GM21717 (cell line): ENCODE results near the gene NPFF.
A peak's percentile ranks its signal among the peaks of the same experiment; 100 is the strongest.
"Not testable (repeated sequence)": the region's sequence is repeated elsewhere in the genome, so short reads cannot be mapped to it uniquely, and the experiment has no call there.

ENCODE experiments used
- ATAC-seq: cut with Tn5 transposase; IDR thresholded peaks from one replicate; pipeline ENCODE4 v1.9.1; 2021; ENCODE audit warnings: mild to moderate bottlenecking, moderate library complexity; ENCODE audit not compliant: unreplicated experiment

The NPFF gene

GRCh38 chr12:53496752-53497032 is 10.6 kb downstream of the NPFF start:
- ATAC-seq, result no peak

DNA sequence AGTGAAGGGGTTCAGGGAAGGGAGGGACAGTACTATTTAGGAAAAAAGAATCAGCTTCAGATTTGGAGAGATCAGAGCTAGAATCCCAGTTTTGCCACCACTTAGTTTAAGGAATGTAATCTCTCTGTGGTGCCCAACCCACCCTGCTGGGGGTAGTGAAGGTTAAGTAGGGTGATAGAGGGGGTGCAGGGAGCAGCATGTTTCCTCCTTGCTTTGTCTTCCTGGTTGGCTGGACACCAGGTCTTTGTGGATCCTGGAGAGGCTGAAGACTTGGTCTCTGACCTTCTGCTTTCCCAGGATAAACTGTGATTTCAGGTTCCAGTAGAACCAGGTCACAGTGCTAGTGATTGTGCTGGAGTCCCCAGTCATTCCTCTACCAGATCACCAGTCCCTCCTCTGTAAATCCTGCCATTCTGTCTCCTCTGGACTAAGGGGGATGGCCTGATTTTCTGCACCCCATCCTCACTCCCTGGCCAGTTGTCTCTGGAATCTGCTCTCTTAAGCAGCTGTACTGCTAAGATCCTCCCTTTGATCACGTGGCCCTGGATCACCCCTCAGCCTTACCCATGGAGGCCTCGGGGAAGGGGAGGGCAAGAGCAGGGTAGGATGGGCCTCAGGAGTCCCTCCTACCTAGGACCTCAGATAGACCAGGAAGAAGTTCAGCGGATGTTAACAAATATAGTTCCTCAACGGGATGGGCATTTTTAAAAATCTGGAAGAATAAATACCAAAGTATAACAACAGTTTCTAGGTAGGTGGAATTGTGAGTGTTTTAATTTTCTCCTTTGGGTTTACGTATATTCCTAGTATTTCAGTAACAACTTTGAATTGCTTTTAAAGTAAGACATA is 11.2 kb downstream of the NPFF start:
- ATAC-seq, result no peak

DNA sequence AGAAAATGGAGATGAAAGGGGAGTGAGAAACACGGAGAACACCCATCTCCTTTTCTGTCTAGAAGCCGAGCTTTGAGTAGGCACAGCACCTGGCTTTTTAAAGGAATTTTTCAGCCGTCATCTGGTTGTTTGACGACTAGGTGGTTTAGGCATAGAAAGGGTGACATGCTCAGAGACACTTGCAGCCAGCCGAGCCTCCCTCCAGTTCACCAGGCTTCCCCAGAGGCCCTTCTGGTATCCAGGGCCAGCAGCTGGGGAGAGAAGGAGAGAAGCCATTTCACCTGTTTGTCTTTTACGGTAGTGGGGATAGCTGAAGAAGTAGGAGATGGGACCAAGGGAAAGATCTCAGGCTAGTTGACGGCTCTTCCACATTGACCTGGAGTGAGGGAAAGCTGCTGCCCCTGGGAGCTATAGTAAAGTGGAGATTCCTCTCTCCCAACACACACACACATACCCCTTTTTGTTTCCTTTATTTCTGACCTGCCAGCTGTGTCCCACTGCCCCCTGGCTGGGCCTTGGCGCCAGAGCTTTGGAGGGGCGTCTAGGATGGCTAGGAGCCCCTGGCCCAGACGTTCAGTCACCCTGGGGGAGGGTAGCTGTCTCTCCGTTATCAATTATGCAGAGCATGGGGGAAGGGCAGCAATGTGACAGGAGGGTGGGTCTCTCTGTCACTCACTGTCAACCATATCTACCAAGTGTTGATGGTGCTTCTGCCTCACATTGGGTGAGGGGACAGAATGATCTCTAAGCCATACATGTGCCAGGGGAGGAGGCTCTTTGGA is 13.5 kb downstream of the NPFF start:
- ATAC-seq, result no peak

DNA sequence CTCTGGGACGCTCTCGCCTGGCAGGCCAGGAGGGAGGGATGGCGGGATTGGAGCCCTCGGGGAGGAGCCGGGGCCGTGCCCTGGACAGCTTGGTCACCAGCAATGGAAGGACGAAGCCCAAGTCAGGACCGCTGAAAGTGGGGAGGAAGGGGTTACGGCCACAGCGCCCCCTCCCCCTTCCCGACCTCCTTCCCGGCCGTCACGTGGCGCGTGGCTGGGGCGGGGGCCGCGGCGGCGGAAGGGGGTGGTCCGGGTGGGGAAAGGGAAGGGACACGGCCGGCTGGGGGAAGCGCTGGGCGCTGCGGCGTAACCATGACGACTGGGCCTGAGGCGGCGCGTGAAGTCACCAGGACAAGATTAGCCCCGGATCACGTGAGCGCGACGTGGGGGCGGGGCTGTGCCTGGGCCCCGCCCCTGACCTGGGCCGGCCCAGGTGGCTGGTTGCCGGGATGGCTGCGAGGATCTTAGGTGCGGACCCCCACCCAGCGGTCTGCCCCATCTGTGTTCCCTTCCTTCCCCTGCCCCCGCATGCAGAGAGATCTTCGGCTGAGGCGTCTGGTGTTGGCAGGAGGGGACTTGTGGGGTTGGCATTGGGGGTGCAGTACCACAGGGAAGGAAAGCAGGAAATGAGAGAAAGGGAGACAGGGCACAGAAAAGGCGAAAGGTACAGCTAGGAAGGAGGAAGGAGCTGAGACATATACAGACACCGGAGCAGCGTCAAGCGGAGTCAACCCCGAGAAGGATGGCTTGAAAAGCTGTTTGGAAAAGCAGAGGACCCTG is 14.3 kb downstream of the NPFF start:
- ATAC-seq, result peak; percentile 80

DNA sequence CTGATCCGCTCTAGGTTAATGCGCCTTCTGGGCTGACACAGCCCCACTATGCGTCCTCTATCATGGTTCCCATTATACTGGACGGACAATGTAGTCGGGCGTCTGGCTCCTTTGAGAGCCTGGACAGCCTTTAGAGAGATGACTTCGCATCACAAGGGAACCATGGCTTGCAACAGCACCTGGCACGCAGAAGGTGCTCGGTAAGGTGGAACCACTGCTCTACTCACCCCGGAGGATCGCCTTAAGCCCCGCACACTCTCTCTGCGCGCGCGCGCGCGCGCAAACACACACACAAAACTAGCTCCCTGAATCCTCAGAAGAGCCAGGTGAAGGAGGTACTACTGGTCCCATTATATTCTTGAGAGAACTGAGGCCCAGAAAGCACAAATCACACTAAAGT is 15.1 kb downstream of the NPFF start:
- ATAC-seq, result no peak

GRCh38 chr12:53489242-53489864 is 17.9 kb downstream of the NPFF start:
- ATAC-seq, result no peak

DNA sequence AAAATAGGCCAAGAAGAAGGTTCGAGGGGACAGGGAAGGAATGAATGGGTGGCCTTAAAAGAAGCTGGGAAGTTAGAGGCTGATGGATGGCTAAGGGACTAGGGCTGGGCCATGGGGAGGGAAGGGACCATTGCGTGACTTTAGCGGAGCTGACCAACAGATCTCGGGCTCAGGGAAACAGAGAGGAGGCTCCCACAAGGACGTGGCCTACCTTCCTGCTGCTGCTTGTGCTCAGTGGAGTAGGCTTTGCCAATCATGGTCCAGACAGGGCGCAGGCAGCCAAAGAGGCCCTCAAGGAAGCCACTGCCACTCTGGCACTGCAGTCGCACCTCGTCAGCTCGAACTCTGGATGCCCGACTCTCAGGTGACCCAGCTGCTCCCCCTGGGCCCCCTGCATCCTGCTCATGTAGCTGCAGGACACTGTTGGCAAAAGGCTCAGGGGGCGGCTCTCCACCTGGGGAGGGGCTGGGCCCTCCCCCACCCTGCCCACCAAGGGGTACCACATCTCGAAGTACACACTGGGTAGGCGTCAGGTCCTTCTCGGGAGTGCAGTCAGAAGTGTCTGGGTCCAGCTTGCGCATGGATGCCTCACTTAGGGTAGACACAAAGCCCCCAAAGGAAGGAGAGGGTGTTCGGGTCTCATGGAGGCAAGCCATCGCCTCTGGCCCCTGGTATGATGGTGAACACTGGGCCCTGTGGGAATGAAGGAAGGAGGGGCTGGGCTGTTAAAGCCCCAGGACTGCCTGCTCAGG is 20.4 kb downstream of the NPFF start:
- ATAC-seq, result no peak

- no peak for ATAC-seq
These were observed 21.1 kb downstream of the NPFF start for GRCh38 chr12:53485955-53486735.

DNA sequence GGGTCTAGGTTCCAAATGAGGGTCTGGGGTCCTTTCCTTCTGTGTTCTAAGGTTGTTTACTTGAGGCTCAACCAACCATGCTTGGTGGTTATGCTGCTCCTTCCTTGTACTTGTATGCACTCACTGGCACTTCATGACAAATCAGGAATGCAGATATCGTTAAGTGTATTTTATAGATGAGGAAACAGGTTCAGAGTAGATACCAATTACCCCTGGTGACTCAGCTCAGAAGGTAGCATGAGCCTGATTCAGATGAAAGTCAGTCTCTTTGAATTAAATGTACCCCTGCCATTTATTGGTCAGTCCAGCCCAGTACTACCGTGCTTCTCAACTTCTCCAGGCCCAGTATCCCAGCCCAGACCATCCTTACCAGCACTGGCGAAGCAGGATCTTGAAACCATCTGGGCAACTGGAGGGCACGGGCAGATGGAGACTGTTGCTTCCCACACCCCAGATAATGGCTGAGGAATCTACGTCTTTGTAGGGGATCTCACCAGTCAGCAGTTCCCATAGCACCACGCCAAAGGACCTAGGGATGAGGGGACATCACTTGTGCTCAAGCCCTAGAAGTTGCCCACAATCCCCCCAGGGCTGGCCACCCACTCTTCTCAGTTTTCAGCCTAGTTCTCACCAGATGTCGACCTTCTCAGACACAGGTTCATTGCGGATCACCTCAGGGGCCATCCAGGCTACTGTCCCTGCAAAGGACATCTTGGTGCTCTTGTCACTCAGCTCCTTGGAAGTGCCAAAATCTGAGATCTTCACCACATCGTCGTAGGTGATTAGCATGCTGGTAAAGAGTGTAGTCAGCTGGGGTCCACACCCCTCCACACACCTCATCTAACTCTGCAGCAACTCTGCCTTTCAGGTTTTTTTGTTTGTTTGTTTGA is 22.4 kb downstream of the NPFF start:
- no peak for ATAC-seq

GRCh38 chr12:53483979-53484377 is 23.3 kb downstream of the NPFF start:
- no peak for ATAC-seq

DNA sequence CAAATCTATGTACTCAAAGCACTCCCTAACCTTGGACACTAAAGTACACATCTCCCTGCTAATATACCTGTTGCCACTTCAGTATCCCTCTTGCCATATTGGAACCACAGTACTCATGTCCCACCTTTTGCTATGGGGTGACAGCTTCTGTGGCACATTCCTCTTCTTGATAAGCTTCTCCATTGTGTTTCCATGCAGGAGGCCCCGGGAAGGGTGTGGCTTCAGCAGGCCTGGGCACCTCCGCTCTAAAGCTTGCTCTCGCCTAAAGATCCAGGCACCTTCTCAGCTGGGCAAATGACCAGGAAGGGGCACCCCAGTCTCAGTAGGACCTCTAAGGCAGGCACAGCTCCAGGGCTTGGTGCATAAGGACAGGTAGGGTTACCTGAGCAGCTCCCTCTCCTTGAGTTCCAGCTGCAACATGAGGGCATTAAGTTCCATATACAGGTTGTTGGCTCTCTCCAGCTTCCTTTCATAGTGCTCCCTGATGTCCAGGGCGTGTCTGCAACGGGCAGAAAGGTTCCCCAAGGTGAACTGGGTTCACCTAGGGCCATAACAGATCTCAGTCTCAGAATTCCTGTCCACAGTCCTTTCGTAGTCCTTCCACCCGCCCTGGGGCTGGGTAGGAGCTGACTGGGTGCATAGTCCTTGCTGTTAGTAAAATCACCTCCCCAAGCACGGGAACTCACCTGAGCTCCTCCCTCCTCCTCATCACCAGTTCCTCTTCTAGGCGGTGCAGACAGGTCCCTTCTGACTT is 23.9 kb downstream of the NPFF start:
- no peak for ATAC-seq

DNA sequence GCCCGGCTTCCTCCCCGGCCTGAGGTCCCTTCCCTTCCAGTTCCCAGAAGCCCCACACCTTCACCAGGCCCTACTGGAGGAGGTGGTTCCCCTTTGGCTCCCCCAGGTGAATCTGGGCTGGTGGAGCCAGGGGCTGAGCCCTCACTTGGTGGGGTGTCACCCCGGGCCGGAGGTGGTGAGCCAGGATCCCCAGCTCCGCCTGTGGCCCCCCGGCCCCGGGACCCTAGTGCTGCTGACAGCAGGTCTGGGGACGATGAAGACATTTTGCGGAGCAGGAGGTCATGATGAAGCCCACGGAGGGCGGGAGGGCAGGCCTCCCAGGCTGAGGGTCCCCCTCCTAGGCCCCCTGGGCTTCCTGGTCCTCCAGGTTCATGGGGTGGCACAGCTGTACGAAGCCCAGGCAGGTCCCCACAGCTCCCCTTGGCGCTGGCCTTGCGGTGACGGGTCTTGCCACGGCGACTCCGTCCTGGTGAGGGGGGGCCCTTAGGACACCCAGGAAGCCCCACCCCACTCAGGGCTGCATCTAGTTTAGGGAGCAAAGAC is 24.6 kb downstream of the NPFF start:
- ATAC-seq, result no peak

GRCh38 chr12:53481939-53482586 is 25.2 kb downstream of the NPFF start:
- no peak for ATAC-seq

- not testable (repeated sequence) for ATAC-seq
These were observed 25.8 kb downstream of the NPFF start for GRCh38 chr12:53481458-53481857.

DNA sequence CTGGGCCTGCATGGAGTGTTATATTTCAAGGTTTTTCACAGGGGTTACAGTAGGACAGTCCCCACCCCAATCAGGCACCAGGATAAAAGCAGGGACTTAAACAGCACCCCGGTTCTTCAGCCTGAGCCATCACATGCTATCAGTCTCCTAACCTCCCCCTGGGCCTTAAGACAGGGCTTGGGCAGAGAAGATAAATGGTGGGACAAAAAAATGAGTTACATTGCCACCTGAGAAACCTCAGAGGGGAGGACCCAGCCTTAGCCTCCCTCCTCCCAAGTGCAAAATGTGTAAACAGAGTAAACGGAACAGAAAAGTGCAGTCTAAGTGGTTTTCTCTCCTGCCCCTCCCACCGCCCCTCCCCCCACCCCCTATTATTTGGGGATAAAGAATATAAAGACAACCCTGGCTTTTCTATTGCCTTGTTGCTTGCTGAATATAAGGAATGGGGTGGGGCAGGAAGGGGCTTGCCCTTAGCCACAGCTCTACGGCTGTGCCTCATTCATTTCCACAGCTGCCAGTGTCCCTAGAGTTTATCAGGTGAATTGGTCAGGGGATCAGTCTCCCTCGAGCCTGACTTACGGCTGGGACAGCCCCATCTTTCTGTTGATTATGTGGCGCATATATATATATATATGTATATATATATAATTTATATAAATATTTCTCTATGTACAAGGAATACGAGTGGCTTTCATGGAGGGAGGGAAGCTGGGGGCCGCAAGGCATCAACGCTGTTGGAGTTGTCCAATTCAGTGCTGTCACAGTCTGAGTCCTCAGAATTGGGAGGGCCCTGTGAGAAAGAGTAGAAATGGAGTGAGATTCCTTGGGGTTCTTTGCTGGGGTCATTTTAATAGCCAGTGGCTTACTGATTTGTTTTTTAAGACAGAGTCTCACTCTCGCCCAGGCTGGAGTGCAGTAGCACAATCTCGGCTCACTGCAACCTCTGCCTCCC is 26.5 kb downstream of the NPFF start:
- ATAC-seq, result no peak

DNA sequence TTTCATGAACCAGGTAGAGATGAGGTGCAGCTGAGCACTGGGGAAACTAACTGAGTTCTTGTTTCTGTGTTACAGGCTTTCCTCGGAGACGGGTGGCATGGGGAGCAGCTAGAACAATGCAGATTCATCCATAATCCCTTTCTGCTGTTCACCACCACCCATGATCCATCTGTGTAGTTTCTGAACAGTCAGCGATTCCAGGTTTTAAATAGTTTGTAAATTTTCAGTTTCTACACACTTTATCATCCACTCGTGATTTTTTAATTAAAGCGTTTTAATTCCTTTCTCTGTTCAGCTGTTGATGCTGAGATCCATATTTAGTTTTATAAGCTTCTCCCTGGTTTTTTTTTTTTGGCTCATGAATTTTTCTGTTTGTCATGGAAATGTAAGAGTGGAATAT is 28.0 kb downstream of the NPFF start:
- no peak for ATAC-seq
